ENCODE results near the gene ACLY.

Gene ACLY

DNA sequence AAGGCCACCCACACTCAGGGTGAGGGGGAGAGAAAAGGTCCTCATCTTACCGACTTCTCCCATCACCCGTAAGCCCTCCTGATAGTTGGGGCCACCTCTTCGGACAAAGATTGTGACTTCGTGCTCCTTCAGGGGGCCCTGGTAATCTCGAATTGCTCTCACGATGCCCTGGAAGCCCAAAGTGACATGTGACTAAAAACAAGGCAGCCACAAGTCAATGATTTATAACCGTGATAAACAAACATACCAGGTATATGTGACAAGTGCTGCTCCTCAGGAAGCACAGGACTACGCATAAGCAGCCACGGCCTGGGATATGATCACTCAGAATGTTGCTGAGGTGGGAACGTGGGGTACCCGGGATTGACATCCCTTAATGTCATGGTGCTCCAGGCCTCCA is 17.1 kb downstream of the ACLY start (continued):
- TF ChIP-seq ZNF239 (tag by site-specific recombination; IDR thresholded peaks at IDR 0.05): no peak
- TF ChIP-seq ZNF157 (tag by site-specific recombination; IDR thresholded peaks at IDR 0.05): no peak
- TF ChIP-seq, protein P1, sequence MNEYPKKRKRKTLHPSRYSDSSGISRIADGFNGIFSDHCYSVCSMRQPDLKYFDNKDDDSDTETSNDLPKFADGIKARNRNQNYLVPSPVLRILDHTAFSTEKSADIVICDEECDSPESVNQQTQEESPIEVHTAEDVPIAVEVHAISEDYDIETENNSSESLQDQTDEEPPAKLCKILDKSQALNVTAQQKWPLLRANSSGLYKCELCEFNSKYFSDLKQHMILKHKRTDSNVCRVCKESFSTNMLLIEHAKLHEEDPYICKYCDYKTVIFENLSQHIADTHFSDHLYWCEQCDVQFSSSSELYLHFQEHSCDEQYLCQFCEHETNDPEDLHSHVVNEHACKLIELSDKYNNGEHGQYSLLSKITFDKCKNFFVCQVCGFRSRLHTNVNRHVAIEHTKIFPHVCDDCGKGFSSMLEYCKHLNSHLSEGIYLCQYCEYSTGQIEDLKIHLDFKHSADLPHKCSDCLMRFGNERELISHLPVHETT (tag by site-specific recombination; IDR thresholded peaks at IDR 0.05): no peak
- no peak for TF ChIP-seq MEIS1 (CRISPR knock-in tag; IDR thresholded peaks at IDR 0.05; ENCODE audit: borderline replicate concordance)
- TF ChIP-seq, protein P2, sequence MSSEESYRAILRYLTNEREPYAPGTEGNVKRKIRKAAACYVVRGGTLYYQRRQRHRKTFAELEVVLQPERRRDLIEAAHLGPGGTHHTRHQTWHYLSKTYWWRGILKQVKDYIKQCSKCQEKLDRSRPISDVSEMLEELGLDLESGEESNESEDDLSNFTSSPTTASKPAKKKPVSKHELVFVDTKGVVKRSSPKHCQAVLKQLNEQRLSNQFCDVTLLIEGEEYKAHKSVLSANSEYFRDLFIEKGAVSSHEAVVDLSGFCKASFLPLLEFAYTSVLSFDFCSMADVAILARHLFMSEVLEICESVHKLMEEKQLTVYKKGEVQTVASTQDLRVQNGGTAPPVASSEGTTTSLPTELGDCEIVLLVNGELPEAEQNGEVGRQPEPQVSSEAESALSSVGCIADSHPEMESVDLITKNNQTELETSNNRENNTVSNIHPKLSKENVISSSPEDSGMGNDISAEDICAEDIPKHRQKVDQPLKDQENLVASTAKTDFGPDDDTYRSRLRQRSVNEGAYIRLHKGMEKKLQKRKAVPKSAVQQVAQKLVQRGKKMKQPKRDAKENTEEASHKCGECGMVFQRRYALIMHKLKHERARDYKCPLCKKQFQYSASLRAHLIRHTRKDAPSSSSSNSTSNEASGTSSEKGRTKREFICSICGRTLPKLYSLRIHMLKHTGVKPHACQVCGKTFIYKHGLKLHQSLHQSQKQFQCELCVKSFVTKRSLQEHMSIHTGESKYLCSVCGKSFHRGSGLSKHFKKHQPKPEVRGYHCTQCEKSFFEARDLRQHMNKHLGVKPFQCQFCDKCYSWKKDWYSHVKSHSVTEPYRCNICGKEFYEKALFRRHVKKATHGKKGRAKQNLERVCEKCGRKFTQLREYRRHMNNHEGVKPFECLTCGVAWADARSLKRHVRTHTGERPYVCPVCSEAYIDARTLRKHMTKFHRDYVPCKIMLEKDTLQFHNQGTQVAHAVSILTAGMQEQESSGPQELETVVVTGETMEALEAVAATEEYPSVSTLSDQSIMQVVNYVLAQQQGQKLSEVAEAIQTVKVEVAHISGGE (tag by site-specific recombination; conservative IDR thresholded peaks at IDR 0.05; ENCODE audit: low read depth): no peak
- no peak for TF ChIP-seq ZBTB8A (tag by site-specific recombination; IDR thresholded peaks at IDR 0.05)

DNA sequence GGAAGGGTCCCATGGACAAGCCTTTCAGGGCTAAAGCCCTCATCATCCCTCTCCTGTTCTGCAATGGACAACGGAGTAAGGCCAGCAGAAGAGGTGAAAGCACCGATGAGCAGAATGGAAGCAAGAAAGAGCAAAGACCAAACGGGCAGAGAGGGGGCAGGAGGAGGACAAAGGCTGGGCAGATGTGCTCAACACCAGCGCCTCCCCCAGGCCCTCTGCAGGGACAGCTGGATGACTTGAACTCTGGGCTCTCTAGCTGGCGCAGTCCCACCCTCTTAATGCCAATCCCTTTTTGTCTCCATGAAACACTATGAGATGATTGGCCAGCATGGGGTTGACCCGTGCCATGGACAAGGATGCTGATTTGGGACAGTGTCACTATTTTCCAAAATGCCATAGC is 22.0 kb downstream of the ACLY start:
- Histone ChIP-seq H3K4me3 (ENCODE audit: low read depth, low read length) (no peak overlapping the region), H3K27ac (ENCODE audit: extremely low read depth, low read depth, low read length) (no peak overlapping the region), H3K4me1 (ENCODE audit: control insufficient read depth, insufficient read depth, low read length) (no peaks in the 10 kb centered on the region), H3K36me3 (ENCODE audit: control insufficient read depth in 2 of 2, insufficient read depth in 1 of 2, low read length in 2 of 2) (peaks cover 76 to 96% of the 10 kb centered on the region in 2 experiments), H3K9me3 (ENCODE audit: control insufficient read depth, insufficient read depth, low read depth, low read length) (no peaks in the 10 kb centered on the region)
- TF ChIP-seq, protein P3, sequence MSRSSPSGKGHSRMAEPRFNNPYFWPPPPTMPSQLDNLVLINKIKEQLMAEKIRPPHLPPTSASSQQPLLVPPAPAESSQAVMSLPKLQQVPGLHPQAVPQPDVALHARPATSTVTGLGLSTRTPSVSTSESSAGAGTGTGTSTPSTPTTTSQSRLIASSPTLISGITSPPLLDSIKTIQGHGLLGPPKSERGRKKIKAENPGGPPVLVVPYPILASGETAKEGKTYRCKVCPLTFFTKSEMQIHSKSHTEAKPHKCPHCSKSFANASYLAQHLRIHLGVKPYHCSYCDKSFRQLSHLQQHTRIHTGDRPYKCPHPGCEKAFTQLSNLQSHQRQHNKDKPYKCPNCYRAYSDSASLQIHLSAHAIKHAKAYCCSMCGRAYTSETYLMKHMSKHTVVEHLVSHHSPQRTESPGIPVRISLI (tag by site-specific recombination; IDR thresholded peaks at IDR 0.05): no peak
- TF ChIP-seq ZNF596 (tag by site-specific recombination; IDR thresholded peaks at IDR 0.05) (no peak), ZNF473 (tag by site-specific recombination; IDR thresholded peaks at IDR 0.05) (no peak)
- ChIA-PET CTCF (interaction anchor here (0.6 to 0.7 kb wide), 2 partner anchors 39 to 1548 kb away, joined by 3 read pairs; no protein-coding TSS in a partner anchor), POLR2A (interaction anchor here (2.1 kb wide), 1 partner anchor 34 kb away, joined by 7 read pairs; the partner anchor contains the start of gene ODAD4)

DNA sequence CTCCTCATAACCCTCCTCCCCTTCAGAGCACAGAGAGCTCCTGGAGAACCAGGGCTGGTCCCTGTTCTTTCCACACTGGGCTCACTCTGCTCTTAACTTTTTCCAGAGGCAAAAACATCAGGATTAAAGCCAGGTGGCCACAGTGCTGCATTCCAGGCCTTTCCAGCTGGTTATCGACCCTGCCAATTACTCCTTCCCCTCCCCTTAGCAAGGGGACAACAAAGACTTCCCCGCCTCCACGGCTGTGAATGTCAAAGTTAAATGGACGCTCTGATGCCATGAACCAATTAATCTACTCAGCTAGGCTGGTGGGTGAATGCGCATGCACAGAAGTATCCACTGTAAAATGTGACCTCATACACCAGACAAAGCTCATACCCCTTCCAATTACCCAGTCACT is 23.1 kb downstream of the ACLY start:
- TF ChIP-seq, protein P4, sequence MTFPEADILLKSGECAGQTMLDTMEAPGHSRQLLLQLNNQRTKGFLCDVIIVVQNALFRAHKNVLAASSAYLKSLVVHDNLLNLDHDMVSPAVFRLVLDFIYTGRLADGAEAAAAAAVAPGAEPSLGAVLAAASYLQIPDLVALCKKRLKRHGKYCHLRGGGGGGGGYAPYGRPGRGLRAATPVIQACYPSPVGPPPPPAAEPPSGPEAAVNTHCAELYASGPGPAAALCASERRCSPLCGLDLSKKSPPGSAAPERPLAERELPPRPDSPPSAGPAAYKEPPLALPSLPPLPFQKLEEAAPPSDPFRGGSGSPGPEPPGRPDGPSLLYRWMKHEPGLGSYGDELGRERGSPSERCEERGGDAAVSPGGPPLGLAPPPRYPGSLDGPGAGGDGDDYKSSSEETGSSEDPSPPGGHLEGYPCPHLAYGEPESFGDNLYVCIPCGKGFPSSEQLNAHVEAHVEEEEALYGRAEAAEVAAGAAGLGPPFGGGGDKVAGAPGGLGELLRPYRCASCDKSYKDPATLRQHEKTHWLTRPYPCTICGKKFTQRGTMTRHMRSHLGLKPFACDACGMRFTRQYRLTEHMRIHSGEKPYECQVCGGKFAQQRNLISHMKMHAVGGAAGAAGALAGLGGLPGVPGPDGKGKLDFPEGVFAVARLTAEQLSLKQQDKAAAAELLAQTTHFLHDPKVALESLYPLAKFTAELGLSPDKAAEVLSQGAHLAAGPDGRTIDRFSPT (tag by site-specific recombination; IDR thresholded peaks at IDR 0.05): no peak
- TF ChIP-seq ZNF747 (tag by site-specific recombination; IDR thresholded peaks at IDR 0.05) (no peak), ZNF19 (tag by site-specific recombination; IDR thresholded peaks at IDR 0.05; ENCODE audit: low read depth) (no peak), ZNF549 (tag by site-specific recombination; IDR thresholded peaks at IDR 0.05) (no peak), ZNF335 (tag by site-specific recombination; conservative IDR thresholded peaks at IDR 0.05) (no peak), ZNF596 (tag by site-specific recombination; IDR thresholded peaks at IDR 0.05) (no peak)
- TF ChIP-seq, protein P5, sequence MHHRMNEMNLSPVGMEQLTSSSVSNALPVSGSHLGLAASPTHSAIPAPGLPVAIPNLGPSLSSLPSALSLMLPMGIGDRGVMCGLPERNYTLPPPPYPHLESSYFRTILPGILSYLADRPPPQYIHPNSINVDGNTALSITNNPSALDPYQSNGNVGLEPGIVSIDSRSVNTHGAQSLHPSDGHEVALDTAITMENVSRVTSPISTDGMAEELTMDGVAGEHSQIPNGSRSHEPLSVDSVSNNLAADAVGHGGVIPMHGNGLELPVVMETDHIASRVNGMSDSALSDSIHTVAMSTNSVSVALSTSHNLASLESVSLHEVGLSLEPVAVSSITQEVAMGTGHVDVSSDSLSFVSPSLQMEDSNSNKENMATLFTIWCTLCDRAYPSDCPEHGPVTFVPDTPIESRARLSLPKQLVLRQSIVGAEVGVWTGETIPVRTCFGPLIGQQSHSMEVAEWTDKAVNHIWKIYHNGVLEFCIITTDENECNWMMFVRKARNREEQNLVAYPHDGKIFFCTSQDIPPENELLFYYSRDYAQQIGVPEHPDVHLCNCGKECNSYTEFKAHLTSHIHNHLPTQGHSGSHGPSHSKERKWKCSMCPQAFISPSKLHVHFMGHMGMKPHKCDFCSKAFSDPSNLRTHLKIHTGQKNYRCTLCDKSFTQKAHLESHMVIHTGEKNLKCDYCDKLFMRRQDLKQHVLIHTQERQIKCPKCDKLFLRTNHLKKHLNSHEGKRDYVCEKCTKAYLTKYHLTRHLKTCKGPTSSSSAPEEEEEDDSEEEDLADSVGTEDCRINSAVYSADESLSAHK (tag by site-specific recombination; IDR thresholded peaks at IDR 0.05): no peak
- TF ChIP-seq, protein P6, sequence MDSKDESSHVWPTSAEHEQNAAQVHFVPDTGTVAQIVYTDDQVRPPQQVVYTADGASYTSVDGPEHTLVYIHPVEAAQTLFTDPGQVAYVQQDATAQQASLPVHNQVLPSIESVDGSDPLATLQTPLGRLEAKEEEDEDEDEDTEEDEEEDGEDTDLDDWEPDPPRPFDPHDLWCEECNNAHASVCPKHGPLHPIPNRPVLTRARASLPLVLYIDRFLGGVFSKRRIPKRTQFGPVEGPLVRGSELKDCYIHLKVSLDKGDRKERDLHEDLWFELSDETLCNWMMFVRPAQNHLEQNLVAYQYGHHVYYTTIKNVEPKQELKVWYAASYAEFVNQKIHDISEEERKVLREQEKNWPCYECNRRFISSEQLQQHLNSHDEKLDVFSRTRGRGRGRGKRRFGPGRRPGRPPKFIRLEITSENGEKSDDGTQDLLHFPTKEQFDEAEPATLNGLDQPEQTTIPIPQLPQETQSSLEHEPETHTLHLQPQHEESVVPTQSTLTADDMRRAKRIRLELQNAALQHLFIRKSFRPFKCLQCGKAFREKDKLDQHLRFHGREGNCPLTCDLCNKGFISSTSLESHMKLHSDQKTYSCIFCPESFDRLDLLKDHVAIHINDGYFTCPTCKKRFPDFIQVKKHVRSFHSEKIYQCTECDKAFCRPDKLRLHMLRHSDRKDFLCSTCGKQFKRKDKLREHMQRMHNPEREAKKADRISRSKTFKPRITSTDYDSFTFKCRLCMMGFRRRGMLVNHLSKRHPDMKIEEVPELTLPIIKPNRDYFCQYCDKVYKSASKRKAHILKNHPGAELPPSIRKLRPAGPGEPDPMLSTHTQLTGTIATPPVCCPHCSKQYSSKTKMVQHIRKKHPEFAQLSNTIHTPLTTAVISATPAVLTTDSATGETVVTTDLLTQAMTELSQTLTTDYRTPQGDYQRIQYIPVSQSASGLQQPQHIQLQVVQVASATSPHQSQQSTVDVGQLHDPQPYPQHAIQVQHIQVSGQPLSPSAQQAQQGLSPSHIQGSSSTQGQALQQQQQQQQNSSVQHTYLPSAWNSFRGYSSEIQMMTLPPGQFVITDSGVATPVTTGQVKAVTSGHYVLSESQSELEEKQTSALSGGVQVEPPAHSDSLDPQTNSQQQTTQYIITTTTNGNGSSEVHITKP (tag by site-specific recombination; IDR thresholded peaks at IDR 0.05): no peak
- ChIA-PET CTCF (interaction anchor here (0.7 to 1.3 kb wide), 2 partner anchors 7 to 94 kb away, joined by 3 read pairs; no protein-coding TSS in a partner anchor), POLR2A (interaction anchor here (0.6 to 2.1 kb wide), 3 partner anchors 35 to 204 kb away, joined by 3 to 7 read pairs (median 3); partner anchors contain the start of gene ODAD4)
- Histone ChIP-seq H3K4me1 (ENCODE audit: control insufficient read depth, insufficient read depth, low read length) (no peaks in the 10 kb centered on the region), H3K36me3 (ENCODE audit: control insufficient read depth in 2 of 2, insufficient read depth in 1 of 2, low read length in 2 of 2) (peaks cover 80 to 95% of the 10 kb centered on the region in 2 experiments), H3K27ac (ENCODE audit: extremely low read depth, low read depth, low read length) (0 out of 2 replicates have a peak overlapping the region, but pooled peaks have one; percentile 11), H3K4me3 (ENCODE audit: low read depth, low read length) (no peak overlapping the region), H3K9me3 (ENCODE audit: control insufficient read depth, insufficient read depth, low read depth, low read length) (no peaks in the 10 kb centered on the region)

Data from HEK293 (cell line).